H1 (cell line): ENCODE measurements around the gene CCDC51. TPM values are rescaled to one million over a fixed set of nuclear protein-coding genes. Genes with fewer than 3 reads are reported as not detected.

Source experiments
- CTCF ChIA-PET: fragments of 300-600 bp; sonication (Branson Sonifier 250); formaldehyde crosslinking; loops from one replicate; lab custom pipeline; 2021; ENCODE audit not compliant: partially characterized antibody; lab: Charles Lee
- POLR2A ChIA-PET: fragments of 300-600 bp; sonication (Branson Sonifier 250); formaldehyde crosslinking; loops from one replicate; lab custom pipeline; 2021; ENCODE audit warnings: inconsistent platforms; ENCODE audit not compliant: partially characterized antibody; lab: Charles Lee
- DNase-seq, 2 experiments: peaks; one replicate each; pipeline versions ENCODE4 v3.0.0 to v3.0.0-alpha.2; 2010 to 2022; ENCODE audit warnings: low spot score in 2 of 2, low read depth in 1 of 2, mixed read lengths in 1 of 2
- FAIRE-seq: peaks from 2 replicates; lab custom pipeline; 2011; peaks lifted over from hg19 to GRCh38; lab: Jason Lieb, UNC
- H2AFZ ChIP-seq: 2 replicates; pipeline ENCODE4 v1.8.1; 2012; ENCODE audit warnings: low read length, inconsistent platforms
- H2AK5ac ChIP-seq: 2 replicates; pipeline ENCODE4 v1.6.1; 2013; ENCODE audit warnings: low read depth, low read length
- H2BK120ac ChIP-seq: replicated peaks from 2 replicates; pipeline ENCODE3; 2013; ENCODE audit warnings: low read depth, low read length, inconsistent platforms
- H2BK12ac ChIP-seq: 2 replicates; pipeline ENCODE4 v1.6.1; 2013; ENCODE audit warnings: low read depth, low read length
- H2BK15ac ChIP-seq: 2 replicates; pipeline ENCODE4 v1.6.1; 2013; ENCODE audit warnings: low read length
- H2BK20ac ChIP-seq: 2 replicates; pipeline ENCODE4 v1.6.1; 2013; ENCODE audit warnings: low read length
- H2BK5ac ChIP-seq: 2 replicates; pipeline ENCODE4 v1.6.1; 2013; ENCODE audit warnings: low read depth, low read length
- H3K14ac ChIP-seq: 2 replicates; pipeline ENCODE4 v1.6.1; 2013; ENCODE audit warnings: inconsistent platforms; ENCODE audit not compliant: insufficient read length
- H3K18ac ChIP-seq: 2 replicates; pipeline ENCODE4 v1.6.1; 2013; ENCODE audit warnings: low read length; ENCODE audit errors: extremely low read depth
- H3K23ac ChIP-seq: 2 replicates; pipeline ENCODE4 v1.6.1; 2013; ENCODE audit warnings: inconsistent platforms; ENCODE audit not compliant: insufficient read length
- H3K23me2 ChIP-seq: 2 replicates; pipeline ENCODE4 v1.6.1; 2013; ENCODE audit warnings: low read depth, low read length
- H3K27ac ChIP-seq: 2 replicates; pipeline ENCODE4 v1.6.1; 2011; ENCODE audit warnings: low read depth, low read length, inconsistent platforms
- H3K27me3 ChIP-seq, 4 experiments: replicated peaks in 1 of 4; 1 replicate in 1 of 4; 2 replicates in 3 of 4; pipeline versions ENCODE4 v1.6.1 to v1.8.1; 2011 to 2013; ENCODE audit warnings: low read length in 3 of 4, mild to moderate bottlenecking in 3 of 4, inconsistent platforms in 2 of 4, mixed read lengths in 2 of 4, moderate library complexity in 1 of 4; ENCODE audit not compliant: control insufficient read depth in 3 of 4, insufficient read depth in 3 of 4; ENCODE audit errors: extremely low read depth in 1 of 4
- H3K36me3 ChIP-seq, 4 experiments: 2 replicates each; pipeline versions ENCODE4 v1.6.1 to v1.8.1; 2011 to 2013; ENCODE audit warnings: mild to moderate bottlenecking in 4 of 4, low read length in 3 of 4, moderate library complexity in 2 of 4, control low read depth in 1 of 4, inconsistent platforms in 1 of 4; ENCODE audit not compliant: insufficient read depth in 4 of 4, control insufficient read depth in 2 of 4
- H3K4ac ChIP-seq: replicated peaks from 2 replicates; pipeline ENCODE3; 2013; ENCODE audit warnings: low read length, low read depth, mixed read lengths, inconsistent platforms; ENCODE audit not compliant: insufficient read length
- H3K4me1 ChIP-seq, 4 experiments: replicated peaks in 1 of 4; 1 replicate in 1 of 4; 2 replicates in 3 of 4; pipeline versions ENCODE4 v1.6.1 to v1.8.1; 2011 to 2013; ENCODE audit warnings: low read length in 3 of 4, inconsistent platforms in 2 of 4, mixed read lengths in 1 of 4; ENCODE audit not compliant: insufficient read depth in 4 of 4, control insufficient read depth in 3 of 4
- H3K4me2 ChIP-seq, 2 experiments: 2 replicates each; pipeline versions ENCODE4 v1.6.1 to v1.8.1; 2011 to 2013; ENCODE audit warnings: low read depth in 2 of 2, low read length in 2 of 2, control low read depth in 1 of 2, inconsistent platforms in 1 of 2, mild to moderate bottlenecking in 1 of 2; ENCODE audit not compliant: insufficient read depth in 1 of 2
- H3K4me3 ChIP-seq, 4 experiments: fragments of 200-600, 300-600 bp in 1 of 4; sonication (generic), shearing (Covaris generic), sonication (Bioruptor Twin) in 1 of 4; 2 replicates each; pipeline versions ENCODE4 v1.5.1 to v1.8.1; 2011 to 2016; ENCODE audit warnings: low read length in 4 of 4, low read depth in 3 of 4, control low read depth in 2 of 4, inconsistent platforms in 2 of 4, mild to moderate bottlenecking in 2 of 4, mixed read lengths in 1 of 4, moderate library complexity in 1 of 4; ENCODE audit not compliant: insufficient read depth in 2 of 4; ENCODE audit errors: extremely low read depth in 1 of 4
- H3K56ac ChIP-seq: replicated peaks from 2 replicates; pipeline ENCODE3; 2013; ENCODE audit warnings: low read depth, mild to moderate bottlenecking, mixed read lengths, low read length, inconsistent platforms; ENCODE audit not compliant: insufficient read length
- H3K79me1 ChIP-seq: 2 replicates; pipeline ENCODE4 v1.6.1; 2013; ENCODE audit warnings: low read depth, low read length, control low read depth
- H3K79me2 ChIP-seq, 2 experiments: 2 replicates each; pipeline versions ENCODE4 v1.6.1 to v1.8.1; 2012 to 2013; ENCODE audit warnings: low read length in 2 of 2, mild to moderate bottlenecking in 2 of 2, inconsistent platforms in 1 of 2; ENCODE audit not compliant: insufficient read depth in 2 of 2, control insufficient read depth in 1 of 2
- H3K9ac ChIP-seq, 4 experiments: replicated peaks in 1 of 4; 1 replicate in 1 of 4; 2 replicates in 3 of 4; pipeline versions ENCODE4 v1.6.1 to v1.8.1; 2011 to 2013; ENCODE audit warnings: low read depth in 3 of 4, low read length in 3 of 4, control low read depth in 2 of 4, mild to moderate bottlenecking in 2 of 4, moderate library complexity in 2 of 4, inconsistent platforms in 1 of 4; ENCODE audit errors: extremely low read depth in 1 of 4
- H3K9me3 ChIP-seq, 2 experiments: 2 replicates each; pipeline versions ENCODE4 v1.6.1 to v1.8.1; 2012 to 2013; ENCODE audit warnings: mild to moderate bottlenecking in 2 of 2, moderate library complexity in 2 of 2, control low read depth in 1 of 2, inconsistent platforms in 1 of 2, low read depth in 1 of 2, low read length in 1 of 2, mixed read lengths in 1 of 2; ENCODE audit not compliant: insufficient read depth in 2 of 2
- H4K20me1 ChIP-seq, 2 experiments: replicated peaks in 1 of 2; 2 replicates each; pipeline versions ENCODE3 to v1.8.1; 2011 to 2013; ENCODE audit warnings: inconsistent platforms in 2 of 2, low read length in 2 of 2, mild to moderate bottlenecking in 1 of 2; ENCODE audit not compliant: insufficient read depth in 2 of 2, control insufficient read depth in 1 of 2
- H4K5ac ChIP-seq: 2 replicates; pipeline ENCODE4 v1.6.1; 2013; ENCODE audit warnings: low read length, low read depth, mixed read lengths, inconsistent platforms; ENCODE audit not compliant: insufficient read length
- H4K8ac ChIP-seq: 2 replicates; pipeline ENCODE4 v1.8.0; 2013; ENCODE audit warnings: mild to moderate bottlenecking, moderate library complexity, low read length, inconsistent platforms; ENCODE audit not compliant: insufficient read depth; ENCODE audit errors: extremely low read depth
- H4K91ac ChIP-seq: replicated peaks from 2 replicates; pipeline ENCODE3; 2013; ENCODE audit warnings: low read length, mixed read lengths, inconsistent platforms; ENCODE audit not compliant: insufficient read length
- ATF3 ChIP-seq: IDR thresholded peaks from 2 replicates; pipeline ENCODE4 v1.6.1; 2011; ENCODE audit warnings: low read depth, mild to moderate bottlenecking, low read length; ENCODE audit not compliant: insufficient read depth
- CHD1 ChIP-seq: IDR thresholded peaks from 2 replicates; pipeline ENCODE4 v1.6.1; 2012; ENCODE audit warnings: low read depth, low read length, improper control_type of control experiment
- EZH2 ChIP-seq: fragments of 200-600 bp; sonication (generic); IDR thresholded peaks from 2 replicates; pipeline ENCODE4 v1.7.1; 2012; ENCODE audit warnings: low read depth, mild to moderate bottlenecking, moderate library complexity, low read length, inconsistent platforms; ENCODE audit not compliant: severe bottlenecking
- KDM4A ChIP-seq: IDR thresholded peaks from one replicate; pipeline ENCODE4 v1.7.1; 2012; ENCODE audit warnings: low read depth, mild to moderate bottlenecking, moderate library complexity, low read length, inconsistent platforms; ENCODE audit not compliant: severe bottlenecking
- MAFK ChIP-seq: IDR thresholded peaks from 2 replicates; pipeline ENCODE4 v1.6.1; 2012; ENCODE audit warnings: low read depth, mild to moderate bottlenecking, improper control_type of control experiment, low read length
- POU5F1 ChIP-seq: IDR thresholded peaks from 2 replicates; pipeline ENCODE4 v1.6.1; 2011; ENCODE audit warnings: low read depth, mild to moderate bottlenecking, low read length, moderate library complexity
- WGBS, 2 experiments: shearing (Covaris generic) in 1 of 2; methylation state at CpG; one replicate each; pipeline versions ENCODE4 v1.1.6 to v1.1.7; 2013 to 2015; ENCODE audit warnings: low lambda C conversion rate in 2 of 2, mixed read lengths in 2 of 2, inconsistent platforms in 1 of 2, low coverage in 1 of 2, missing lambda C conversion rate in 1 of 2; ENCODE audit not compliant: insufficient replicate concordance in 2 of 2, insufficient coverage in 1 of 2, insufficient read length in 1 of 2; ENCODE audit errors: extremely low coverage in 1 of 2, missing lambda C conversion rate in 1 of 2; 5-methylcytosine and 5-hydroxymethylcytosine counted together
- polyA plus RNA-seq, 7 experiments: library from polyadenylated mRNA; depleted of rRNA in 3 of 7; stranded (reverse) in 5 of 7; unstranded in 2 of 7; fragments of >200 nt in 5 of 7; fragments of 200-250 nt in 2 of 7; gene quantifications; 1 replicate in 5 of 7; 2 replicates in 1 of 7; 4 replicates in 1 of 7; pipeline versions ENCODE4 v1.2.1 to v1.2.3, GENCODE V29; 2011 to 2013; ENCODE audit warnings: missing spikeins in 2 of 7, mixed read lengths in 2 of 7
- total RNA-seq: library from RNA; stranded (reverse); fragmentation: NEBNext Ultra II Directional; extraction: Animal tissue kit (Norgen Biotek cat#: 25700); gene quantifications from 2 replicates; pipeline ENCODE4 v1.2.1, GENCODE V29; 2021

Gene CCDC51
- total and polyA plus RNA-seq, 2 of the 8 experiments (the other 6 are each of a cell fraction or from before 2014, with no cell fraction given) = 21.3 to 21.4 TPM

DNA sequence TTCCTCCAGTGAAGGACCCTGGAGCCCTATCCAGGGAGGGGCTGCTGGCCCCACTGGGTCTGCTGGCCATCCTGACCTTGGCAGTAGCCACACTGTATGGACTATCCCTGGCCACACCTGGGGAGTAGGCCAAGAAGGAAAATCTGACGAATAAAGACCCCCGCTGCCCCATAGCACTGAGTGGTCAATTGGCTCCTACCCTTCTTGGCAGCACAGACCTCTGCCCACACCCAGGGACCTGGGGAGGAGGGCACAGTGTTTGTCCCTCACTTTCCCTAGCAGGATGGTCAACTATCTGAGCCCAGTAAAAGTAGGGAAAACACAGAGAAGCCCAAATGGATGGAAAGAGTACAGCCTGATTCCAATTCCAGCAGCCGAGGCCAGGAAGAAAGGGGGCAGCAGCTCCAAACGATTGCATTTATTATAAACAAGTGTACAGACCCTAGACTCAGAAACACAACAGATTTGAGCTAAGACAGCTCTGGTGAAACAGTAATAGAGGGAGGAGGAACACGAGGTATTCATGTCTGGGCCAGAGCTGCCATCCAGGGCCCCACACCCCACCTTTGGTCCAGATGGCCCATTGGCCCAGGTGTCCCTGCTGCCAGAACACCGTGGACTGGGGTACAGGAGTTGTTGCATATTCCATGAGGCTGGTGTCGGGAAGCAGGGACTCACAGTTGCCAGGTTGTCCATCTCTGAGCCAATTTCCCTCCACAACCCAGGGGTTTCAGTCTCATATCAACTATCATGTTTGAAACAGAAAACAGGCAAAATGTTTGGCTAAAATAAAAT, 27.8 kb upstream of the CCDC51 start:
- Histone ChIP-seq H3K23ac (no peak overlapping the region), H3K4me1 (peaks cover 0 to 26% (median 17%) of the 10 kb centered on the region in 4 experiments; a peak in 6 of 7 replicates), H3K79me2 (peaks cover 0 to 21% of the 10 kb centered on the region in 2 experiments; a peak in 2 of 4 replicates), H2BK5ac (peak overlapping the region; percentile 78; the same call in 1 of the 2 replicates), H2BK20ac (no peak overlapping the region), H3K56ac (no peak overlapping the region), H3K4me3 (no peak overlapping the region), H4K91ac (no peak overlapping the region), H3K4me2 (no peak overlapping the region), H2BK12ac (no peak overlapping the region), H2AFZ (no peak overlapping the region), H3K4ac (no peak overlapping the region), H3K27me3 (no peaks in the 10 kb centered on the region), H3K36me3 (peaks cover 7 to 35% (median 14%) of the 10 kb centered on the region in 4 experiments), H4K20me1 (peaks cover 3 to 11% of the 10 kb centered on the region in 2 experiments), H3K9me3 (no peaks in the 10 kb centered on the region), H3K23me2 (peaks cover 3% of the 10 kb centered on the region; the same call in 1 of the 2 replicates), H4K5ac (no peak overlapping the region), H2BK15ac (0 out of 2 replicates have a peak overlapping the region, but pooled peaks have one; percentile 18), H3K9ac (no peak overlapping the region; a peak in 2 of 7 replicates), H3K27ac (peak overlapping the region; percentile 33; the same call in 1 of the 2 replicates), H3K79me1 (peaks cover 9% of the 10 kb centered on the region), H2BK120ac (no peak overlapping the region), H3K18ac (no peak overlapping the region), H4K8ac (no peak overlapping the region), H2AK5ac (no peak overlapping the region), H3K14ac (no peak overlapping the region)
- 89% methylated on average over 6 of the region's 7 CpGs; no CpG with 5 or more reads in 1 of the 2 experiments for WGBS, 2 experiments
- POLR2A ChIA-PET = interaction anchor here (0.6 to 8.1 kb wide), 16 partner anchors 8 to 195 kb away, joined by 3 to 83 read pairs (median 5); partner anchors contain the start of genes ATRIP, CELSR3, PFKFB4 and PLXNB1
- DNase-seq (no peak), FAIRE-seq (no peak)
- CTCF ChIA-PET = interaction anchor here (0.6 to 21.5 kb wide), 6 partner anchors 8 to 153 kb away, joined by 3 to 251 read pairs (median 39); partner anchors contain the start of genes PFKFB4 and SHISA5
- no peak for TF ChIP-seq MAFK
- no peak for TF ChIP-seq EZH2
- TF ChIP-seq ATF3 = no peak
- TF ChIP-seq POU5F1 = no peak
- no peak for TF ChIP-seq CHD1
- TF ChIP-seq KDM4A = no peak
